Left lobe of liver (tissue), 2 donors: ENCODE results near the gene REPS2. TPM values are rescaled to one million over a fixed set of nuclear protein-coding genes. Genes with fewer than 3 reads are reported as not detected.

ENCODE experiments used
- ATAC-seq: fragments of 200-7000 bp; cut with Tn5 transposase; one replicate; pipeline ENCODE4 v1.9.1; 2020; ENCODE audit warnings: mild to moderate bottlenecking, moderate library complexity
- DNase-seq: peaks from one replicate; pipeline ENCODE4 v3.0.0-alpha.2; 2020; ENCODE audit warnings: low spot score
- total RNA-seq: library from RNA; stranded (reverse); gene quantifications from one replicate; pipeline ENCODE4 v1.2.1, GENCODE V29; 2021
- donor health status: DM: no; HTN: no; CAD: no; lungs with moderate emphysema.
- donor health status: DM: no; HTN: yes; CAD: no.

Gene REPS2
- total RNA-seq, 1 donor from 2014 or later: 19.1 TPM

DNA sequence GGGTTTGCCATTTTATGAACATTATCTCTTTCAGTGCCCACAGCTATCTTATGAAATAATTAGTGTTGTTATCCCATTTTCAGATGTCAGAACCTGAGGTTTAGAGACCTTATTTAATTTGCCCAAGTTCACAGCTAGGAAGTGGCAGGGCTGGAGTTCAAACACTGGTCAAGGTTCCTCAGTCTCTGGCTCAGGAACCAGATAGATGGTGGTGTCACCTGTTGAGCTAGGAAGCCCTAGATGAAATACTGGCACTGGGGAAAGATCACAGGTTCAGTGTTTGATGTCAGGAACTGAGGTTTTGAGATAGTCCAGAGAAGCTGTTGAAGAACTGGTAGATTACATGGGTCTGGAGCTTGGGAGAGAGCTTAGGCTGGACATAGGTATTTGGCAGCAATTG, 85.4 kb downstream of the REPS2 start:
- ATAC-seq (no peak), DNase-seq (no peak)

DNA sequence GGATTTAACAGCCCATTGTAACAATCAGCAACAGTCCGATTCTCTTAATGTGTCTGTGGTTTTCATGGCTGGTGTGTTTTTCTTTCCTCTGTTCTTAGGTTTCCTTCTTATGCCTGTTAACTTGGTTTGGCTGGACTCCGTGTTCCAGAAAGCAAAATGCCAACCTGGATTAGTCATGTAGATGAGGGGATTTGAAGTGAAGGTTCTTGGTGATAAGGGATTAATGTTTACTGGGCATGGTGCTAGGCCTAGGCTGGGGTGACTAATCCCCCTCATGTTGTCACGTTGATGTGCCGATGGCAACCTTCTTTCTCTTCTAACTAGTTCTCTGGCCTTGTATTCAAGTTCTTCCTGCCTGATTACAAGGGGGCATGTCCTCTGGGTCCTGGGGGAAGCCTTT, 85.9 kb downstream of the REPS2 start:
- ATAC-seq (no peak), DNase-seq (no peak)

DNA sequence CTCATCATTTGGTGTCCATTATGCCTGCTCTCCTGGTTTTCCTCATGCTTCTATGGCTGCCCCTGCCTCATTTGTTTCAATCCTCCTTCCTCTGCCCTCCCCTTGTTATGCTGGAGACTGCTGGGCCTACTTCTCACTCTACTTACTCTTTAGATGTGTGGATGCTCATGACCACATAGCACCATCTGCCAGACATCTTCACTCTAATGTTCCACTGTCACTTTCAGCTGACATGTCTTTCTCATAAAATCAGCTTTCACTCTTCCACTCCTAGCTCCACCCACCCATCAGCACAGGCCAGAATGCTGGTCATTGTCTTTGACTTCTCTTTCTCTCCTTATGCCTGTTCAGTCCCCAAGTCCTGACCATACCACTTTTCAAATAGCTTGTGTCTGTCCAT, 86.8 kb downstream of the REPS2 start:
- DNase-seq: no peak
- no peak for ATAC-seq

DNA sequence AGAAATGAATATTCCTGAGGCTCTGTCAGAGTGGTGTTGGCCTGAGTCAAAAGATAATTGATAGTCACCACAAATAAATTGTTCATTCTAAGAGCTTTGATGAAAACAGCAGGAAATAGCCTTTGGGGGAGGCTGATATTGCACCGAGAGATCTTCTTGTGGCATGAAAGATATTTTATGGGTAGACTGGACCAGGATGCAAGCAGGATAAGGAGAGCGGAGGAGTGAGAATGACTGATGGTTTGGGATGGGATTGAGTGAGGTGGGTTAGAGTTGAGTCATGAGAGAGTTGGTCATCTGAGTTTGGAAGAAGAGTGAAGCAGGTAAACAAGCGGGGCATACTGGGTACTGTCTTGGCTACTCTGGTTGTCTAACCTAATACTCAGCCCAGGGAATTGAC, 88.7 kb downstream of the REPS2 start:
- ATAC-seq (no peak), DNase-seq (no peak)

GRCh38 chrX:17036171-17036961, 89.9 kb downstream of the REPS2 start:
- ATAC-seq (no peak), DNase-seq (no peak)

DNA sequence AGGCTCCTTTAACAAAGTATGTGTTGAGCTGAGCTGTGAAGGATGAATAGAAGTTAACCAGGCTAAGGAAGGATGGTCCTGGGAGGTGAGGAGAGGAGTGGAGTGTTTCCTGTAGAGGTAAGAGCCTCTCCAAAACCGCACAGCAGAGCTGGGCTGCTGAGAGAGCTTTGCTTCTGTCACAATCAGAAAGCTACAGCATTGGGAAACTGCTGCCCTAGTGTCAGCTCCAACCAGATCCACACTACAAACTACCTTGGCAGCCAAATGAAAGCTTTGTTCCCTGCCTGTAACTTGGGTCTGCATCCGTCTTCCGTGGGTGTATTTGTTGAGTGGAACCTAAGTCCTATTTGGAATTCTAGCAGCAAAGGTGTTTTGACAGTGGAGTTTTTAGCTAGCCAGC, 91.8 kb downstream of the REPS2 start:
- DNase-seq: no peak
- no peak for ATAC-seq

- no peak for DNase-seq
- ATAC-seq: no peak
Measured at GRCh38 chrX:17038681-17039161, 92.3 kb downstream of the REPS2 start.

DNA sequence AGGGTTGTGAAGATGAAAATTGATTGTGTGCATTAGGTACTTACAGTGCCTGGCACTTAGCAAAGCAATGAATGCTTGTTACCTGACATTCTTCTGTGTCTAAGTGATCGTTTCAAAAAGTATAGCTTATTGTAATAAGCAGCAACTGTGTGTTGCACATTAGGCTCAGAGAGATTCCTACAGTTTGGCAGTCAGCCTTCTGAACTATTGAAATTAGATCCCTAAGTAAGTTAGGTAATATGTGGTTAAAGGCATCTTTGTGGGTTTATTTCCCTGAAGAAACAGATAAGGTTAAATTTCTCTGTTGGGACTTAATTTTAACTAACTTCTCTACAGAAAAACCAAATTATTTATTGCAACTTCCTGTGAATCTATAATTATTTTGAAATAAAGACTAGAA, 93.4 kb downstream of the REPS2 start:
- DNase-seq (no peak), ATAC-seq (no peak)

DNA sequence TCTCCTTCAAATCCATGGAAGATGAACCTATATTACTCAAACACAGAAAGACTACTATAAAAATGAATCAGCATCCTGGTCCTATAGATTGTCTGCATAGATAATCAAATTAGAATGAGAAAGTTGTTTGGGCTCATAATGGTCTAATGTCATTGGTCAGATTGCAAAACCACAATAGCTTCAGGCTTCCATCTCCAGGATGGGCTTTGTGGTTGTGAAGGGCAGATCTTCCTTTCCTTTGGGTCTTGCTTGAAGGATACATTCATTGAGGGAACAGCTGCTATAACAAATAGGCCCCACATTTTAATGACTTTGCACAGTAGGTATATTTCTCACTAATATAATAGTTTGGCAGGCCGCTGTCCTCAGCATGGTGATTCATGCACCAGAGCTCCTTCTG, 94.3 kb downstream of the REPS2 start:
- no peak for ATAC-seq
- no peak for DNase-seq

DNA sequence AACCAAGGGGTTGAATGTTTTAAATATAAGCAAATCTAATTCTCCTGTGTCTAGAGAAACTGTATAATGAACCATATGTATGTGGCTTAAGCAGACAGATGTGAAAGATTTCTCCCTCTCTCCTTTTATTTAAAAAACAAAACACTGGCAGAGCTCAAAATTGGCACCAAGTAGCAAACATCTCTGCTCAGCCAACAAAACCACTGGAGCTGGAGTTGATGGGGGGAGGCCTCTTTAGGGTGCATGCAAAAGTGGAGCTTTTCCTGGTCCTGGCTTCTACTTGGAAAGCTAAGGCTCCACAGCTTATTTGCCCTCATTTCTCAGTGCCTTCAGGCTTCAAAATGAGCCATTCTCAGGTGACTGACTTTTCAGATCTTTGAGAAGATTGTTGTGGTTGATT, 95.6 kb downstream of the REPS2 start:
- DNase-seq: no peak
- no peak for ATAC-seq

- ATAC-seq (peak; percentile 96), DNase-seq (peak; percentile 48)
Measured at GRCh38 chrX:17046478-17047097, 100.1 kb downstream of the REPS2 start.

GRCh38 chrX:17047224-17047623, 100.8 kb downstream of the REPS2 start:
- ATAC-seq (no peak), DNase-seq (no peak)

DNA sequence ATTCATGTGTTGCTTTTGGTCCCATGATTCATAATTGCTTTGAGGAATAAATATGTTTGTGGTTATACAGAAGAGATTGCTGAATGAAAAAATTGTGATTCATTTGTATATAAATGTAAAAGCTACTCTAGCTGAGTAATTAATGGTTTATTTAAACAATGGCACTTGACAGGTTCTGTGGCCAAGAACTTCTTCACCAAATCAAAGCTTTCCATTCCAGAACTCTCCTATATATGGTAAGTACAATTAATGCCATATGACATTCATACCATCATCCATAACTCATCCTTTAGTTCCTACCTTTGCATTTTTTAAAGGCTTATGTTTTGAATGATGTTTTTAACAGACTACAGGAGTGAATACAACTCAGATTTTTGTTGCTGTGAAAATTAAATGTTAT, 105.8 kb downstream of the REPS2 start:
- ATAC-seq: no peak
- no peak for DNase-seq

DNA sequence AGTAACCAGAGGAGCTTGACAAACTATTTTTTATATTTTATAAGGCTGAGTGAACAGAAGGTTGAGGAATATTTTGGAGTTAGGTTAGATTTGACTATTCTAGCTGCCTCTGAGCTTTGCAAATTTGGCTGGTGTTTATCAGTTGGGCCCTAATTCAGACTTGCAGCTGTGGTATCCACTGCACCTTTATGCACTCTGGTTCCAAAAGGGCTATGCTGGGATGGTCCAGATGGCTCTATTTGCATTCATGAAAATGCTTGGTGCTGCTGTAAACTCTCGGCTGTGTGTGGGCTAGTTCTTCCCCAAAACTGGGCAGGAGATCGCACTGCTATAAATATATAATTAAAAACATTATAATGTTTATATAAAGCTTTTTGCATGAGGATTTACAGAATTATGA, 106.3 kb downstream of the REPS2 start:
- DNase-seq: no peak
- ATAC-seq: peak; percentile 76

DNA sequence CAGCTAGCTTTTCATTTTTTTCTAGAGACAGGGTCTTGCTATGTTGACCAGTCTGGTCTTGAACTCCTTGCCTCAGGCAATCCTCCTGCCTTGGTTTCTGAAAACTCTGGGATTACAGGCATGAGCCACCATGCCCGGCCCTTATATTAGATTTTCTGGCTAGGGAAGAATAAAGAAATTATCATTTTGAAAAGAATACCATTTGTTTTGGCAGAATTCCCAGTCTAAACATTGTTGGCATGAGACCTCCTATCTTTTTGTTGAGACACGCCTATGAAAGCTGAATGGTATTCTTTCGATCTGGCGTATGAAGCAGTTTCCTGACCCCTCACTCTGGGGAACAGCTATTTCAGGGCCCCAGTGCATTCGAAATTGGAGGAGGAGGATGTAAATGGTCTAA, 107.0 kb downstream of the REPS2 start:
- no peak for ATAC-seq
- no peak for DNase-seq

DNA sequence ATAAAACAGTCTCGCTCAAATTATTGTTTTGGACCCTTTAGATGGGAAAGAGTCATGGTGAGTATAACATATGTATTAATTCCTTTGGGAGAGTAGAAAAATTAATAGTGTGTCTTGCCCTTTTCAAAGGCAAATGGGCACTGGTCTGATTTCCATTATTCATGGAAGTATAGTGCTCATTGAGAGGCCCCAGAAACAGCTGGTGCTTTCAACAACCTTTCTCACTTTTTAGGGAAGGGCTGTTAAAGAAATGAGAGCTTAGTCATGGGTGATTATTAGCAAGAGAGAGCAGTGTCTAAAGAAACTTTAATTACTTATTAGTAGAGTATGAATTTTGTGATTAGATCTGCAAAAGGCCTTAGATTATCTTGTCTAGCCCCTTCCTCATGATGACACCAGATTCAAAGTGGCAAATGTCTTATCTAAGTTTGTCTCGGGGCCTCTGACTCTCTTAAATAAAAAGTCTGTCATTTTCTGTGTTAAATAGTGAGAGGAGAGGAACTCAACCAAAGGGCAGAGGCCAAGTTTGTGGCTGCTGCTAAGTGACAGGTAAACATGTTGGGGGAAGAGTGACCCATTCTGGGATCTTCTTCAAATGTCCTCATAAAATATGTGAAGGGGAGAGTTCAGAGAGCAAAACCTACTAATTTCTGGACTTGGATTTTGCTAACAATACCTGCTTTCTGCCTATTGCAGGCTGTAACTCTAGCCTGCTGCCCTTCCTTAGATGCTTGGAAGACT, 110.6 kb downstream of the REPS2 start:
- ATAC-seq (peak; percentile 79), DNase-seq (peak; percentile 45)

GRCh38 chrX:17062065-17062464, 115.6 kb downstream of the REPS2 start:
- DNase-seq (no peak), ATAC-seq (no peak)

DNA sequence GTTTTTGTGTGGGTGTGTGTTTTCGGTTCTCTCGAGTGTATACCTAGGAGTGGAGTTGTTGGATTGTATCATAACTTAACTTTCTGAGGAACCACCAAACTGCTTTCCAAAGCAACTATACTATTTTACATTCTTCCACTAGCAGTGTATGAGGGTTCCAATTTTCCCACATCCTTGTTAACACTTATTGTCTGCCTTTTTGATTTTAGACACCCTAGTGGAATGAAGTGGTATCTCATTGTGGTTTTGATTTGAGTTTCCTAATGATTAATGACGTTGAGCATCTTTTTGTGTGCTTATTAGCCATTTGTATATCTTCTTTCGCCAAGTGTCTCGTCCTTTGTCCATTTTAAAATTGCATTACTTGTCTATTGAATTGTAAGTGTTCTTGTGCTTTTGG, 118.6 kb downstream of the REPS2 start:
- ATAC-seq (no peak), DNase-seq (no peak)

DNA sequence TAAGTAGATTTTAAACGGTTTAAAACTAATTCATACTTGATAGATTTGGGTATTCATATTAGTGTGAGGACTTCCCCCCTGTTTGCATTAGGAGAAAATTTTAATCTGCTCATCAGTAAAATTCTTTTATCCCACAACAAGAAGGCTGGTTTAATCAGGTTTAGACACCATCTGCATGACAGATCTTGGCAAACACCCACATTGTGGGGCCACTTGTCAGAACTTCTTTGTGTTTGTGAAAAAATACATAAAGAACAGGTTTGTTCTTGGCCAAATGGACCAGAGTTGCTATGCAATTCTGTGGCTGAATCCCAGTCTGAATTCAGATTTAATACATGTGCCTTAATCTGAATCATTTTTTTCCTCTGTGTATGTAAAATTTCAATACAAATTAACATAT, 121.1 kb downstream of the REPS2 start:
- ATAC-seq: no peak
- no peak for DNase-seq

DNA sequence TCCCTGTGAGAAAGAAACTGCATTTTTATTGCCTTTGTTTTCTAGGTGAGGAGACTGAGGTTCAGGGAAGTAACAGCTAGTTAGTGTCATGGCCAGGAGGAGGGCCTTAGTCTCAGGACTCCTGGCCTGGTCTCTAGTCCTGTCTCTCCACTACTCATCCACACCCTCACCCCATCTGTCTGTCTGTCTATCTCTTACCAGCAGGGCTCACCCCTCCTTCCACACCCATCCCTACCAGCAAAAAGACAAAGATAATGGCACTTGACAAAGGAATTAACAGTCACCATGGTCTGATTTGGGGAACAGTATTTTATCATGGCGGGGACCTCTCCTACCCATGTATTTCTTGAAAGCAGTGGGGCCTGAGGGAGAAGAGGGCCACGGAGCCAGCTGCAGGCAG, 125.8 kb downstream of the REPS2 start:
- ATAC-seq: no peak
- no peak for DNase-seq

- ATAC-seq (no peak), DNase-seq (no peak)
Measured at GRCh38 chrX:17072721-17073230, 126.3 kb downstream of the REPS2 start.

DNA sequence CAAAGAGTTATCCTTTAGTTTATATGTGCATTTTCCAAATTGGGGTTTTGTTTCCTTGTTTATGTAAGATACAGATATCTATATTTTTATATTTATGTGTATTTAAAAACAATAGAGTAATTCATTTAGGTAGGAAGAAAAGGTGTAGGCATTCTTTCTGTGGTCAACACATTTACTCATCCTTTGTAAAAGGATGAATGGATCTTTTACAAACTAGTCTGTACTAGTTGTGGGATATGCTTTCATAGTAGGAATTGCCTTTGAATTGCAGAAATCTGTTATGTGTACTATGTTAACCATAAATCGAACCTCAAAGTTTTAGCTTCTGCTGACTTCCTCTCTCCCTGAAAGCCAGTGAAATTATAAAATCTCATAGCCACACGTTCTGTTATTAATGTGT, 128.5 kb downstream of the REPS2 start:
- ATAC-seq (no peak), DNase-seq (no peak)
